Dermis microvascular lymphatic vessel endothelial cell (primary cell): ENCODE data around the gene CHRFAM7A. TPM values are rescaled to one million over a fixed set of nuclear protein-coding genes. Genes with fewer than 3 reads are reported as not detected.
"Not testable (repeated sequence)": the region's sequence is repeated elsewhere in the genome, so short reads cannot be mapped to it uniquely, and the experiment has no call there.

Experiments used
- DNase-seq, 2 donors: peaks; one replicate each; pipeline versions ENCODE4 v3.0.0 to v3.0.0-alpha.2; 2010; ENCODE audit warnings: low read depth in 2 of 2
- total RNA-seq: library from RNA; depleted of rRNA; stranded (reverse); fragments of >200 nt; gene quantifications from 2 replicates; pipeline ENCODE4 v1.2.1, GENCODE V29; 2014

CHRFAM7A gene
- total RNA-seq, 1 donor from 2014 or later = 1.7 TPM

GRCh38 chr15:30321063-30321462, 72.3 kb downstream of the CHRFAM7A start:
- DNase-seq = not testable (repeated sequence)

- not testable (repeated sequence) for DNase-seq
Measured at GRCh38 chr15:30315704-30316103, 77.6 kb downstream of the CHRFAM7A start.

- not testable (repeated sequence) for DNase-seq
Measured at GRCh38 chr15:30310575-30310974, 82.8 kb downstream of the CHRFAM7A start.

Other genes starting within 250 kb of the CHRFAM7A start
- gene GOLGA8R, start 20.7 kb upstream of the CHRFAM7A start, total RNA-seq = 0.25 and 0.26 TPM in 2 replicates
- gene GOLGA8Q, start 158.5 kb upstream of the CHRFAM7A start, total RNA-seq = 0.13 TPM in 2 replicates
- gene GOLGA8H, start 210.5 kb upstream of the CHRFAM7A start, total RNA-seq = 0.63 and 0.64 TPM in 2 replicates